ENCODE measurements around the gene NXNL2.

NXNL2 gene

GRCh38 chr9:88531920-88532698 lies 2.9 kb upstream of the NXNL2 start:
- Histone ChIP-seq H3K4ac (ENCODE audit: low read depth, low read length) (no peak overlapping the region), H2BK5ac (ENCODE audit: low read depth, low read length, poor library complexity) (no peak overlapping the region), H3K18ac (ENCODE audit: low read length) (no peak overlapping the region), H3K4me3 (ENCODE audit: low read depth, low read length) (no peak overlapping the region), H4K12ac (ENCODE audit: low read depth, low read length) (no peak overlapping the region), H2BK120ac (ENCODE audit: insufficient read depth, low read length, poor library complexity) (no peak overlapping the region), H2AK5ac (ENCODE audit: low read length) (no peak overlapping the region), H2AFZ (ENCODE audit: insufficient read depth, low read length, poor library complexity) (no peak overlapping the region), H3K79me1 (ENCODE audit: low read length) (peaks cover 26% of the 10 kb centered on the region), H2BK12ac (ENCODE audit: low read length) (no peak overlapping the region), H4K8ac (ENCODE audit: low read depth, low read length) (no peak overlapping the region), H4K91ac (ENCODE audit: low read depth, low read length) (peak overlapping the region; percentile 39), H3K27me3 (ENCODE audit: insufficient read depth, low read length) (peaks cover 5% of the 10 kb centered on the region), H3K23ac (ENCODE audit: low read length) (no peak overlapping the region), H3K4me1 (ENCODE audit: control insufficient read depth in 1 of 2, insufficient read depth in 2 of 2, low read length in 2 of 2) (peaks cover 21 to 36% of the 10 kb centered on the region in 2 experiments), H3K79me2 (ENCODE audit: control insufficient read depth, insufficient read depth, low read length, poor library complexity) (peaks cover 3% of the 10 kb centered on the region), H3K9me3 (ENCODE audit: insufficient read depth, low read depth, low read length) (peaks cover 2% of the 10 kb centered on the region), H3K9ac (ENCODE audit: low read length) (no peak overlapping the region), H3K27ac (ENCODE audit: low read depth, low read length) (peak overlapping the region; percentile 55), H3K36me3 (ENCODE audit: control insufficient read depth in 1 of 2, insufficient read depth in 2 of 2, low read length in 2 of 2) (no peaks in the 10 kb centered on the region), H3K14ac (ENCODE audit: low read length) (no peak overlapping the region), H3K4me2 (ENCODE audit: low read length) (peak overlapping the region; percentile 56)
- peak; percentile 64 to 78 for DNase-seq
- no CpG with 5 or more reads among the region's 31 CpGs for WGBS (ENCODE audit: extremely low coverage, insufficient coverage, insufficient read length)

DNA sequence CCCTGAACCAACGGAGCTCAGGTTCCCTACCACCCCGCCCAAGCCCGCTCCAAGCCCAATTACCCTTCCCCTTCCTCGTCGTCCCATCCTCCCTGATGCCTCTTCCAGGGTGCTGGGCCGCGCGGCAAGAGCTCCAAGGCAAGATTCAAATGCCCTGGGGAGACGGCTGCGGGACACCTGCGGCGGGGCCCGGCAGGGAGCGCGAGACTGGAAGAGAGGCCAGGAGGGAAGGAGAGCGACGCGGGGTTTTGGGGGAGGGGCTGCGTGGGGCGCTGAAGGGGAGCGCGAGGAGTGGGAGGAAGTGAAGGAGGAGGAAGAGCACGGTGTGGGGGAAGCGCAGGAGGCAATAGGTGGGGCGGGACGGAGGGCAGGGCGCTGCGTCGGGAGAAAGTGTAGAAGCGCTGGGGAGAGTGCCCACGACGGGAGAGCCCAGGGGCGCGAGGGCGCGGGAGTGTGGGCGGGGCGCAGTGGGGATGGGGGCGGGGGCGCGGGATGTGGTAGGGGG lies 975 bp upstream of the NXNL2 start:
- no peaks in the 10 kb centered on the region for H3K36me3 ChIP-seq (ENCODE audit: control insufficient read depth in 1 of 2, insufficient read depth in 2 of 2, low read length in 2 of 2)

GRCh38 chr9:88535226-88536022 lies 446 bp downstream of the NXNL2 start:
- H3K36me3 ChIP-seq (ENCODE audit: control insufficient read depth in 1 of 2, insufficient read depth in 2 of 2, low read length in 2 of 2): no peaks in the 10 kb centered on the region
- no peak overlapping the region for H3K4ac ChIP-seq (ENCODE audit: low read depth, low read length)
- peak overlapping the region; percentile 42 for H2AFZ ChIP-seq (ENCODE audit: insufficient read depth, low read length, poor library complexity)
- no peak overlapping the region for H3K9ac ChIP-seq (ENCODE audit: low read length)
- DNase-seq: peak; percentile 85
- H4K12ac ChIP-seq (ENCODE audit: low read depth, low read length): peak overlapping the region; percentile 6
- peak overlapping the region; percentile 67 for H3K18ac ChIP-seq (ENCODE audit: low read length)
- H2BK5ac ChIP-seq (ENCODE audit: low read depth, low read length, poor library complexity): no peak overlapping the region
- H3K9me3 ChIP-seq (ENCODE audit: insufficient read depth, low read depth, low read length): peaks cover 5% of the 10 kb centered on the region
- no peak overlapping the region for H2BK120ac ChIP-seq (ENCODE audit: insufficient read depth, low read length, poor library complexity)
- H3K79me1 ChIP-seq (ENCODE audit: low read length): peaks cover 18% of the 10 kb centered on the region
- peak overlapping the region; percentile 73 for H4K8ac ChIP-seq (ENCODE audit: low read depth, low read length)
- WGBS (ENCODE audit: extremely low coverage, insufficient coverage, insufficient read length): no CpG with 5 or more reads among the region's 75 CpGs
- peaks cover 3% of the 10 kb centered on the region for H3K79me2 ChIP-seq (ENCODE audit: control insufficient read depth, insufficient read depth, low read length, poor library complexity)
- H3K4me3 ChIP-seq (ENCODE audit: low read depth, low read length): peak overlapping the region; percentile 72
- H3K4me2 ChIP-seq (ENCODE audit: low read length): peak overlapping the region; percentile 66
- peak overlapping the region; percentile 2 for H2BK12ac ChIP-seq (ENCODE audit: low read length)
- H4K91ac ChIP-seq (ENCODE audit: low read depth, low read length): peak overlapping the region; percentile 32
- peak overlapping the region; percentile 40 for H3K14ac ChIP-seq (ENCODE audit: low read length)
- peaks cover 5% of the 10 kb centered on the region for H3K27me3 ChIP-seq (ENCODE audit: insufficient read depth, low read length)
- no peak overlapping the region for H2AK5ac ChIP-seq (ENCODE audit: low read length)
- no peak overlapping the region for H3K23ac ChIP-seq (ENCODE audit: low read length)
- peaks cover 16 to 26% of the 10 kb centered on the region in 2 experiments for H3K4me1 ChIP-seq (ENCODE audit: control insufficient read depth in 1 of 2, insufficient read depth in 2 of 2, low read length in 2 of 2)
- peak overlapping the region; percentile 45 for H3K27ac ChIP-seq (ENCODE audit: low read depth, low read length)

More for the DNA sequence above, 975 bp upstream of the NXNL2 start:
- Histone ChIP-seq H3K9me3 (ENCODE audit: insufficient read depth, low read depth, low read length) (peaks cover 5% of the 10 kb centered on the region), H3K4me1 (ENCODE audit: control insufficient read depth in 1 of 2, insufficient read depth in 2 of 2, low read length in 2 of 2) (peaks cover 21 to 36% of the 10 kb centered on the region in 2 experiments), H3K79me1 (ENCODE audit: low read length) (peaks cover 26% of the 10 kb centered on the region), H2AK5ac (ENCODE audit: low read length) (peak overlapping the region; percentile 20), H3K79me2 (ENCODE audit: control insufficient read depth, insufficient read depth, low read length, poor library complexity) (peaks cover 3% of the 10 kb centered on the region), H2BK12ac (ENCODE audit: low read length) (peak overlapping the region; percentile 43), H3K4ac (ENCODE audit: low read depth, low read length) (peak overlapping the region; percentile 5), H2AFZ (ENCODE audit: insufficient read depth, low read length, poor library complexity) (peak overlapping the region; percentile 61), H3K4me2 (ENCODE audit: low read length) (peak overlapping the region; percentile 60), H2BK5ac (ENCODE audit: low read depth, low read length, poor library complexity) (peak overlapping the region; percentile 14), H3K14ac (ENCODE audit: low read length) (peak overlapping the region; percentile 21), H4K8ac (ENCODE audit: low read depth, low read length) (peak overlapping the region; percentile 83), H3K4me3 (ENCODE audit: low read depth, low read length) (peak overlapping the region; percentile 72), H3K27me3 (ENCODE audit: insufficient read depth, low read length) (peaks cover 5% of the 10 kb centered on the region), H2BK120ac (ENCODE audit: insufficient read depth, low read length, poor library complexity) (peak overlapping the region; percentile 71), H3K18ac (ENCODE audit: low read length) (peak overlapping the region; percentile 48), H4K91ac (ENCODE audit: low read depth, low read length) (peak overlapping the region; percentile 84), H4K12ac (ENCODE audit: low read depth, low read length) (peak overlapping the region; percentile 65), H3K27ac (ENCODE audit: low read depth, low read length) (no peak overlapping the region), H3K23ac (ENCODE audit: low read length) (no peak overlapping the region), H3K9ac (ENCODE audit: low read length) (no peak overlapping the region)
- WGBS (ENCODE audit: extremely low coverage, insufficient coverage, insufficient read length): no CpG with 5 or more reads among the region's 41 CpGs
- DNase-seq: peak; percentile 66 to 82

GRCh38 chr9:88536023-88536324 lies 996 bp downstream of the NXNL2 start:
- Histone ChIP-seq H3K4me2 (ENCODE audit: low read length) (peak overlapping the region; percentile 29), H3K4me3 (ENCODE audit: low read depth, low read length) (peak overlapping the region; percentile 72), H2AK5ac (ENCODE audit: low read length) (no peak overlapping the region), H3K9ac (ENCODE audit: low read length) (no peak overlapping the region), H4K91ac (ENCODE audit: low read depth, low read length) (no peak overlapping the region), H3K23ac (ENCODE audit: low read length) (no peak overlapping the region), H3K27me3 (ENCODE audit: insufficient read depth, low read length) (peaks cover 5% of the 10 kb centered on the region), H3K9me3 (ENCODE audit: insufficient read depth, low read depth, low read length) (peaks cover 5% of the 10 kb centered on the region), H2AFZ (ENCODE audit: insufficient read depth, low read length, poor library complexity) (no peak overlapping the region), H3K27ac (ENCODE audit: low read depth, low read length) (no peak overlapping the region), H4K12ac (ENCODE audit: low read depth, low read length) (no peak overlapping the region), H3K14ac (ENCODE audit: low read length) (no peak overlapping the region), H2BK5ac (ENCODE audit: low read depth, low read length, poor library complexity) (no peak overlapping the region), H2BK12ac (ENCODE audit: low read length) (no peak overlapping the region), H3K4me1 (ENCODE audit: control insufficient read depth in 1 of 2, insufficient read depth in 2 of 2, low read length in 2 of 2) (peaks cover 11 to 21% of the 10 kb centered on the region in 2 experiments), H3K18ac (ENCODE audit: low read length) (no peak overlapping the region), H2BK120ac (ENCODE audit: insufficient read depth, low read length, poor library complexity) (no peak overlapping the region), H3K36me3 (ENCODE audit: control insufficient read depth in 1 of 2, insufficient read depth in 2 of 2, low read length in 2 of 2) (no peaks in the 10 kb centered on the region), H3K79me2 (ENCODE audit: control insufficient read depth, insufficient read depth, low read length, poor library complexity) (peaks cover 3% of the 10 kb centered on the region), H4K8ac (ENCODE audit: low read depth, low read length) (no peak overlapping the region), H3K79me1 (ENCODE audit: low read length) (peaks cover 12% of the 10 kb centered on the region), H3K4ac (ENCODE audit: low read depth, low read length) (no peak overlapping the region)
- WGBS (ENCODE audit: extremely low coverage, insufficient coverage, insufficient read length): no CpG with 5 or more reads among the region's 18 CpGs
- peak; percentile 15 to 50 for DNase-seq
